BE2C (cell line): ENCODE results near the gene UBE2G1.

ENCODE experiments used
- DNase-seq: peaks from one replicate; pipeline ENCODE4 v3.0.0-alpha.2; 2020
- H3K27me3 ChIP-seq: fragments of 250-450 bp; sonication (Bioruptor Pico); 2 replicates; pipeline ENCODE4 v1.5.1; 2020; ENCODE audit warnings: mild to moderate bottlenecking
- H3K36me3 ChIP-seq: fragments of 250-450 bp; sonication (Bioruptor Pico); 2 replicates; pipeline ENCODE4 v1.5.1; 2020; ENCODE audit warnings: mild to moderate bottlenecking
- H3K4me1 ChIP-seq: fragments of 250-450 bp; sonication (Bioruptor Pico); 2 replicates; pipeline ENCODE4 v1.5.1; 2020
- H3K4me3 ChIP-seq: 2 replicates; pipeline ENCODE4 v1.5.1; 2011; ENCODE audit warnings: low read depth, low read length
- H3K9me3 ChIP-seq: fragments of 250-450 bp; sonication (Bioruptor Pico); 2 replicates; pipeline ENCODE4 v1.5.1; 2020
- CTCF ChIP-seq: IDR thresholded peaks from 2 replicates; pipeline ENCODE4 v1.5.1; 2012; ENCODE audit warnings: mild to moderate bottlenecking, low read depth, low read length

The UBE2G1 gene

GRCh38 chr17:4313221-4314114, 53.0 kb downstream of the UBE2G1 start:
- Histone ChIP-seq H3K27me3 (no peaks in the 10 kb centered on the region), H3K4me3 (no peak overlapping the region), H3K9me3 (no peaks in the 10 kb centered on the region), H3K36me3 (no peaks in the 10 kb centered on the region), H3K4me1 (no peaks in the 10 kb centered on the region)
- no peak for TF ChIP-seq CTCF
- DNase-seq: no peak

GRCh38 chr17:4310354-4311060, 56.0 kb downstream of the UBE2G1 start:
- no peak for TF ChIP-seq CTCF
- Histone ChIP-seq H3K4me1 (no peaks in the 10 kb centered on the region), H3K27me3 (no peaks in the 10 kb centered on the region), H3K36me3 (no peaks in the 10 kb centered on the region), H3K9me3 (no peaks in the 10 kb centered on the region), H3K4me3 (no peak overlapping the region)
- DNase-seq: no peak

GRCh38 chr17:4309897-4310296, 56.6 kb downstream of the UBE2G1 start:
- Histone ChIP-seq H3K9me3 (no peaks in the 10 kb centered on the region), H3K36me3 (no peaks in the 10 kb centered on the region), H3K4me3 (no peak overlapping the region), H3K4me1 (no peaks in the 10 kb centered on the region), H3K27me3 (no peaks in the 10 kb centered on the region)
- DNase-seq: no peak
- no peak for TF ChIP-seq CTCF

- no peaks in the 10 kb centered on the region; the same call in 1 of the 2 replicates for H3K36me3 ChIP-seq
- H3K4me1 ChIP-seq: no peaks in the 10 kb centered on the region
- no peak overlapping the region for H3K4me3 ChIP-seq
- no peak for TF ChIP-seq CTCF
- no peaks in the 10 kb centered on the region for H3K9me3 ChIP-seq
- DNase-seq: no peak
- no peaks in the 10 kb centered on the region for H3K27me3 ChIP-seq
Measured at GRCh38 chr17:4307179-4307930, 59.1 kb downstream of the UBE2G1 start.

- Histone ChIP-seq H3K27me3 (no peaks in the 10 kb centered on the region), H3K36me3 (no peaks in the 10 kb centered on the region; the same call in 1 of the 2 replicates), H3K4me1 (no peaks in the 10 kb centered on the region), H3K4me3 (no peak overlapping the region), H3K9me3 (no peaks in the 10 kb centered on the region)
- TF ChIP-seq CTCF: no peak
- DNase-seq: no peak
Measured at GRCh38 chr17:4305224-4305623, 61.3 kb downstream of the UBE2G1 start.
